ENCODE results near the gene PDE11A. TPM values are rescaled to one million over a fixed set of nuclear protein-coding genes. Genes with fewer than 3 reads are reported as not detected.

The PDE11A gene
- total and polyA plus RNA-seq, 2 of the 8 experiments (the other 6 are each of a cell fraction or from before 2014, with no cell fraction given), result 0.19 to 0.23 TPM

- peaks cover 0 to 4% (median 0%) of the 10 kb centered on the region in 4 experiments; a peak in 1 of 7 replicates for H3K4me1 ChIP-seq (replicated peaks in 1 of 4; ENCODE audit: control insufficient read depth in 3 of 4, insufficient read depth in 4 of 4, low read length in 3 of 4)
- H3K23me2 ChIP-seq (ENCODE audit: low read depth, low read length), result no peaks in the 10 kb centered on the region
- H2BK15ac ChIP-seq (ENCODE audit: low read length), result no peak overlapping the region
- CTCF ChIA-PET (ENCODE audit: partially characterized antibody), result interaction anchor here (1.3 kb wide), 1 partner anchor 63 kb away, joined by 3 read pairs; no protein-coding TSS in a partner anchor
- H2BK120ac ChIP-seq (replicated peaks; ENCODE audit: low read depth, low read length), result no peak overlapping the region
- no peak overlapping the region for H3K4ac ChIP-seq (replicated peaks; ENCODE audit: insufficient read length, low read depth, low read length)
- no peak overlapping the region for H3K9ac ChIP-seq (replicated peaks in 1 of 4; ENCODE audit: extremely low read depth in 1 of 4, low read depth in 3 of 4, low read length in 3 of 4)
- H3K14ac ChIP-seq (ENCODE audit: insufficient read length), result no peak overlapping the region
- H4K5ac ChIP-seq (ENCODE audit: insufficient read length, low read depth, low read length), result no peak overlapping the region
- 88% methylated on average over 2 of the region's 2 CpGs; no CpG with 5 or more reads in 1 of the 2 experiments for WGBS, 2 experiments (ENCODE audit: extremely low coverage in 1 of 2, insufficient coverage in 1 of 2, insufficient read length in 1 of 2, insufficient replicate concordance in 2 of 2, low coverage in 1 of 2, low lambda C conversion rate in 2 of 2, missing lambda C conversion rate in 1 of 2)
- POLR2A ChIA-PET (ENCODE audit: partially characterized antibody), result interaction anchor here (1.0 kb wide), 1 partner anchor 11 kb away, joined by 3 read pairs; no protein-coding TSS in a partner anchor
- no peak overlapping the region for H4K91ac ChIP-seq (replicated peaks; ENCODE audit: insufficient read length, low read length)
- H4K8ac ChIP-seq (ENCODE audit: extremely low read depth, insufficient read depth, low read length), result no peak overlapping the region
- H3K23ac ChIP-seq (ENCODE audit: insufficient read length), result no peak overlapping the region
- no peak overlapping the region for H3K56ac ChIP-seq (replicated peaks; ENCODE audit: insufficient read length, low read depth, low read length)
- no peak overlapping the region for H2BK12ac ChIP-seq (ENCODE audit: low read depth, low read length)
- H3K18ac ChIP-seq (ENCODE audit: extremely low read depth, low read length), result no peak overlapping the region
- peaks cover 0 to 2% (median 0%) of the 10 kb centered on the region in 4 experiments; a peak in 2 of 7 replicates for H3K27me3 ChIP-seq (replicated peaks in 1 of 4; ENCODE audit: control insufficient read depth in 3 of 4, extremely low read depth in 1 of 4, insufficient read depth in 3 of 4, low read length in 3 of 4)
- H3K27ac ChIP-seq (ENCODE audit: low read depth, low read length), result no peak overlapping the region
- no peak for DNase-seq (ENCODE audit: low read depth in 1 of 2, low spot score in 2 of 2)
- H3K4me2 ChIP-seq (ENCODE audit: insufficient read depth in 1 of 2, low read depth in 2 of 2, low read length in 2 of 2), result no peak overlapping the region
- no peak overlapping the region for H2BK20ac ChIP-seq (ENCODE audit: low read length)
- no peak overlapping the region for H2AFZ ChIP-seq (ENCODE audit: low read length)
- no peak for FAIRE-seq
- H3K36me3 ChIP-seq (ENCODE audit: control insufficient read depth in 2 of 4, insufficient read depth in 4 of 4, low read length in 3 of 4), result no peaks in the 10 kb centered on the region; a peak in 1 of 8 replicates
- peaks cover 0 to 2% of the 10 kb centered on the region in 2 experiments; a peak in 1 of 4 replicates for H3K9me3 ChIP-seq (ENCODE audit: insufficient read depth in 2 of 2, low read depth in 1 of 2, low read length in 1 of 2)
- no peaks in the 10 kb centered on the region for H4K20me1 ChIP-seq (replicated peaks in 1 of 2; ENCODE audit: control insufficient read depth in 1 of 2, insufficient read depth in 2 of 2, low read length in 2 of 2)
- H2AK5ac ChIP-seq (ENCODE audit: low read depth, low read length), result no peak overlapping the region
- no peaks in the 10 kb centered on the region for H3K79me2 ChIP-seq (ENCODE audit: control insufficient read depth in 1 of 2, insufficient read depth in 2 of 2, low read length in 2 of 2)
- H3K79me1 ChIP-seq (ENCODE audit: low read depth, low read length), result no peaks in the 10 kb centered on the region
- no peak overlapping the region for H3K4me3 ChIP-seq (ENCODE audit: extremely low read depth in 1 of 4, insufficient read depth in 2 of 4, low read depth in 3 of 4, low read length in 4 of 4)
- no peak overlapping the region for H2BK5ac ChIP-seq (ENCODE audit: low read depth, low read length)
- TF ChIP-seq CHD1 (IDR thresholded peaks at IDR 0.05; ENCODE audit: low read depth, low read length), result no peak
- no peak for TF ChIP-seq HDAC2 (IDR thresholded peaks at IDR 0.05; ENCODE audit: borderline replicate concordance in 1 of 2, low read depth in 2 of 2, low read length in 2 of 2)
- TF ChIP-seq CTCF (IDR thresholded peaks at IDR 0.05; ENCODE audit: control extremely low read depth in 1 of 3, insufficient read depth in 1 of 3, low read depth in 1 of 3, low read length in 3 of 3), result no peak
- TF ChIP-seq CEBPB (IDR thresholded peaks at IDR 0.05; ENCODE audit: low read depth, low read length), result no peak
- no peak for TF ChIP-seq TBP (IDR thresholded peaks at IDR 0.05; ENCODE audit: low read depth, low read length)
- no peak for TF ChIP-seq CHD2 (IDR thresholded peaks at IDR 0.05; ENCODE audit: low read length)
- TF ChIP-seq MAFK (IDR thresholded peaks at IDR 0.05; ENCODE audit: low read depth, low read length), result no peak
- TF ChIP-seq EP300 (IDR thresholded peaks at IDR 0.05; ENCODE audit: borderline replicate concordance in 1 of 2, low read depth in 2 of 2, low read length in 2 of 2), result no peak
- TF ChIP-seq SIX5 (IDR thresholded peaks at IDR 0.05; ENCODE audit: low read depth, low read length), result no peak
- no peak for TF ChIP-seq RAD21 (IDR thresholded peaks at IDR 0.05 in 1 of 2, conservative IDR thresholded peaks at IDR 0.05 in 1 of 2; ENCODE audit: low read depth in 2 of 2, low read length in 2 of 2)
These were observed 433.2 kb downstream of the PDE11A start for GRCh38 chr2:177639262-177639914.

All from H1 (cell line).